DOHH2 (cell line): ENCODE results near the gene TFIP11.

ENCODE experiments used
- H3F3A ChIP-seq: fragments of 200-600 bp; sonication (generic), shearing (Covaris generic); 2 replicates; pipeline ENCODE4 v1.6.0; 2016; ENCODE audit warnings: antibody characterized with exemption, mild to moderate bottlenecking; ENCODE audit not compliant: control insufficient read depth, insufficient read depth
- H3K27ac ChIP-seq: fragments of 200-600 bp; sonication (generic); 2 replicates; pipeline ENCODE4 v1.5.1; 2014; ENCODE audit warnings: low read depth, mild to moderate bottlenecking, low read length, moderate library complexity
- H3K27me3 ChIP-seq: fragments of 200-600 bp; sonication (generic); 2 replicates; pipeline ENCODE4 v1.6.1; 2014; ENCODE audit warnings: mild to moderate bottlenecking, low read length, mixed read lengths; ENCODE audit not compliant: control insufficient read depth
- H3K36me3 ChIP-seq: fragments of 200-600 bp; sonication (generic); 2 replicates; pipeline ENCODE4 v1.6.1; 2014; ENCODE audit warnings: mild to moderate bottlenecking, low read length, moderate library complexity, mixed read lengths; ENCODE audit not compliant: control insufficient read depth
- H3K4me1 ChIP-seq: fragments of 200-600 bp; sonication (generic); 2 replicates; pipeline ENCODE4 v1.6.1; 2014; ENCODE audit warnings: mild to moderate bottlenecking, low read length, mixed read lengths; ENCODE audit not compliant: control insufficient read depth
- H3K4me2 ChIP-seq: fragments of 200-600 bp; sonication (generic); 2 replicates; pipeline ENCODE4 v1.6.0; 2014; ENCODE audit warnings: mild to moderate bottlenecking, low read length, moderate library complexity
- H3K4me3 ChIP-seq: fragments of 200-600 bp; sonication (generic); 2 replicates; pipeline ENCODE4 v1.5.1; 2014; ENCODE audit warnings: mild to moderate bottlenecking, low read length, mixed read lengths
- H3K79me2 ChIP-seq: fragments of 200-600 bp; sonication (generic); 2 replicates; pipeline ENCODE4 v1.6.1; 2014; ENCODE audit warnings: mild to moderate bottlenecking, low read length, mixed read lengths; ENCODE audit not compliant: control insufficient read depth
- H3K9me2 ChIP-seq: fragments of 200-600 bp; sonication (generic); replicated peaks from 2 replicates; pipeline ENCODE4 v1.6.1; 2014; ENCODE audit warnings: mild to moderate bottlenecking, low read length, mixed read lengths; ENCODE audit not compliant: control insufficient read depth
- H3K9me3 ChIP-seq: fragments of 200-600 bp; sonication (generic); 2 replicates; pipeline ENCODE4 v1.6.1; 2014; ENCODE audit warnings: antibody characterized with exemption, low read length, mixed read lengths; ENCODE audit not compliant: control insufficient read depth, insufficient read depth
- H4K20me1 ChIP-seq: fragments of 200-600 bp; sonication (generic); 2 replicates; pipeline ENCODE4 v1.6.0; 2014; ENCODE audit warnings: low read depth, mild to moderate bottlenecking, antibody characterized with exemption, low read length, moderate library complexity; ENCODE audit not compliant: control insufficient read depth, insufficient read depth
- CTCF ChIP-seq: fragments of 200-600 bp; sonication (generic); IDR thresholded peaks from one replicate; pipeline ENCODE4 v1.5.1; 2014; ENCODE audit warnings: antibody characterized with exemption, mild to moderate bottlenecking, low read depth, low read length; ENCODE audit not compliant: poor library complexity, severe bottlenecking
- EZH2phosphoT487 ChIP-seq: fragments of 200-600 bp; sonication (generic); IDR thresholded peaks from 2 replicates; pipeline ENCODE4 v1.6.1; 2017; ENCODE audit warnings: borderline replicate concordance, mild to moderate bottlenecking, antibody characterized with exemption, low read length, moderate library complexity, mixed read lengths

The TFIP11 gene

GRCh38 chr22:26444777-26445176, 67.5 kb downstream of the TFIP11 start:
- no peaks in the 10 kb centered on the region for H4K20me1 ChIP-seq
- H3K9me2 ChIP-seq = no peaks in the 10 kb centered on the region
- no peak for TF ChIP-seq EZH2phosphoT487
- TF ChIP-seq CTCF = no peak
- no peak overlapping the region for H3K4me3 ChIP-seq
- no peaks in the 10 kb centered on the region for H3K4me1 ChIP-seq
- H3K27me3 ChIP-seq = no peaks in the 10 kb centered on the region
- no peak overlapping the region for H3K27ac ChIP-seq
- no peaks in the 10 kb centered on the region for H3K9me3 ChIP-seq
- H3K4me2 ChIP-seq = no peak overlapping the region
- peaks cover 6% of the 10 kb centered on the region; the same call in 1 of the 2 replicates for H3F3A ChIP-seq
- peaks cover 11% of the 10 kb centered on the region for H3K79me2 ChIP-seq
- peaks cover 8% of the 10 kb centered on the region for H3K36me3 ChIP-seq

GRCh38 chr22:26443901-26444690, 68.2 kb downstream of the TFIP11 start:
- no peaks in the 10 kb centered on the region for H3K9me3 ChIP-seq
- H3K27me3 ChIP-seq = no peaks in the 10 kb centered on the region
- no peak overlapping the region for H3K27ac ChIP-seq
- H3K79me2 ChIP-seq = peaks cover 17% of the 10 kb centered on the region
- peaks cover 3% of the 10 kb centered on the region; the same call in 1 of the 2 replicates for H3K4me1 ChIP-seq
- H4K20me1 ChIP-seq = no peaks in the 10 kb centered on the region
- H3K4me2 ChIP-seq = no peak overlapping the region
- no peak overlapping the region for H3K4me3 ChIP-seq
- TF ChIP-seq CTCF (no peak), EZH2phosphoT487 (no peak)
- H3K36me3 ChIP-seq = peaks cover 5% of the 10 kb centered on the region; the same call in 1 of the 2 replicates
- H3F3A ChIP-seq = peaks cover 6% of the 10 kb centered on the region; the same call in 1 of the 2 replicates
- H3K9me2 ChIP-seq = no peaks in the 10 kb centered on the region

GRCh38 chr22:26442086-26442756, 70.1 kb downstream of the TFIP11 start:
- no peak overlapping the region for H3K4me2 ChIP-seq
- no peaks in the 10 kb centered on the region for H3K9me3 ChIP-seq
- TF ChIP-seq CTCF (no peak), EZH2phosphoT487 (no peak)
- H3K36me3 ChIP-seq = peaks cover 3% of the 10 kb centered on the region; the same call in 1 of the 2 replicates
- no peaks in the 10 kb centered on the region for H4K20me1 ChIP-seq
- H3F3A ChIP-seq = peaks cover 3% of the 10 kb centered on the region; the same call in 1 of the 2 replicates
- no peaks in the 10 kb centered on the region for H3K27me3 ChIP-seq
- peaks cover 3% of the 10 kb centered on the region; the same call in 1 of the 2 replicates for H3K4me1 ChIP-seq
- H3K27ac ChIP-seq = no peak overlapping the region
- H3K4me3 ChIP-seq = no peak overlapping the region
- no peaks in the 10 kb centered on the region for H3K9me2 ChIP-seq
- peaks cover 28% of the 10 kb centered on the region for H3K79me2 ChIP-seq
